Hippocampal formation (tissue), 2 donors: Measurements from ENCODE around the gene PRDM10.

Experiments used
- DNase-seq, 2 donors: peaks; one replicate each; lab custom pipeline; 2025; lab: John Stamatoyannopoulos, UW

PRDM10 gene

GRCh38 chr11:129946965-129947364 lies 55.7 kb downstream of the PRDM10 start:
- no peak for DNase-seq

- no peak for DNase-seq
These were observed 56.4 kb downstream of the PRDM10 start for GRCh38 chr11:129946256-129946655.

GRCh38 chr11:129945373-129945772 lies 57.3 kb downstream of the PRDM10 start:
- no peak for DNase-seq

- DNase-seq, result no peak
These were observed 57.9 kb downstream of the PRDM10 start for GRCh38 chr11:129944696-129945095.

- DNase-seq, result no peak
These were observed 59.6 kb downstream of the PRDM10 start for GRCh38 chr11:129943036-129943435.

- no peak for DNase-seq
These were observed 63.1 kb downstream of the PRDM10 start for GRCh38 chr11:129939510-129939909.

GRCh38 chr11:129938764-129939163 lies 63.9 kb downstream of the PRDM10 start:
- no peak for DNase-seq

- DNase-seq, result no peak
These were observed 64.9 kb downstream of the PRDM10 start for GRCh38 chr11:129937592-129938238.

GRCh38 chr11:129935723-129936122 lies 66.9 kb downstream of the PRDM10 start:
- DNase-seq, result no peak

GRCh38 chr11:129933891-129934290 lies 68.7 kb downstream of the PRDM10 start:
- DNase-seq, result no peak

- no peak for DNase-seq
These were observed 69.4 kb downstream of the PRDM10 start for GRCh38 chr11:129933262-129933661.

- no peak for DNase-seq
These were observed 70.1 kb downstream of the PRDM10 start for GRCh38 chr11:129932381-129933067.

GRCh38 chr11:129930743-129931142 lies 71.9 kb downstream of the PRDM10 start:
- no peak for DNase-seq

GRCh38 chr11:129930296-129930695 lies 72.3 kb downstream of the PRDM10 start:
- no peak for DNase-seq

- DNase-seq, result no peak
These were observed 72.9 kb downstream of the PRDM10 start for GRCh38 chr11:129929721-129930120.

- no peak for DNase-seq
These were observed 73.5 kb downstream of the PRDM10 start for GRCh38 chr11:129928923-129929692.

GRCh38 chr11:129922674-129923073 lies 80.0 kb downstream of the PRDM10 start:
- DNase-seq, result no peak

GRCh38 chr11:129918361-129918760 lies 84.3 kb downstream of the PRDM10 start:
- no peak for DNase-seq

GRCh38 chr11:129917231-129917630 lies 85.4 kb downstream of the PRDM10 start:
- no peak for DNase-seq

- no peak for DNase-seq
These were observed 91.3 kb downstream of the PRDM10 start for GRCh38 chr11:129911298-129911697.

- DNase-seq, result no peak
These were observed 92.3 kb downstream of the PRDM10 start for GRCh38 chr11:129910360-129910759.

GRCh38 chr11:129905402-129905801 lies 97.2 kb downstream of the PRDM10 start:
- no peak for DNase-seq

- DNase-seq, result no peak
These were observed 106.6 kb downstream of the PRDM10 start for GRCh38 chr11:129896062-129896461.
